GM21390 (cell line): ENCODE data around the gene GZMA.
"Not testable (repeated sequence)": the region's sequence is repeated elsewhere in the genome, so short reads cannot be mapped to it uniquely, and the experiment has no call there.

Source experiments
- ATAC-seq: cut with Tn5 transposase; IDR thresholded peaks from one replicate; pipeline ENCODE4 v1.9.1; 2021; ENCODE audit not compliant: unreplicated experiment

Gene GZMA

DNA sequence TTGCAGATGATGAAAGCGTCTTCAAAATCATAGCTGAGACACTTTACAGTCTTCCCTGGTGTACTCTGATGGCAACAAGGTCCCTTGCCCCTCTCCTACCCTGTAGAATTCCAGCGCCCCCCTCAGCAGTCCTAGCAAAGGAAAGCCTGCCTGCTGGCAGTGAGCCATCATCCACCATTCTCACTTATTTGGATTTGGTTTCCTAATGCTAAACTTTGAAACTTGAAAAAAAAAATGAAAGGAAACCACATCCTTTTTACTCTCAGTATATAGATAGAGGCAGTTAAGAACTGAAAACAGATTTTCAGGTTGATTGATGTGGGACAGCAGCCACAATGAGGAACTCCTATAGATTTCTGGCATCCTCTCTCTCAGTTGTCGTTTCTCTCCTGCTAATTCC lies at the start of gene GZMA:
Gene GZMA (plus strand): TSS at position 299 of the 400 bp plus-strand sequence. CDS start 37 bp downstream, at position 336.
- no peak for ATAC-seq

- no peak for ATAC-seq
Observed at GRCh38 chr5:55055183-55055582, 47.3 kb upstream of the GZMA start.

DNA sequence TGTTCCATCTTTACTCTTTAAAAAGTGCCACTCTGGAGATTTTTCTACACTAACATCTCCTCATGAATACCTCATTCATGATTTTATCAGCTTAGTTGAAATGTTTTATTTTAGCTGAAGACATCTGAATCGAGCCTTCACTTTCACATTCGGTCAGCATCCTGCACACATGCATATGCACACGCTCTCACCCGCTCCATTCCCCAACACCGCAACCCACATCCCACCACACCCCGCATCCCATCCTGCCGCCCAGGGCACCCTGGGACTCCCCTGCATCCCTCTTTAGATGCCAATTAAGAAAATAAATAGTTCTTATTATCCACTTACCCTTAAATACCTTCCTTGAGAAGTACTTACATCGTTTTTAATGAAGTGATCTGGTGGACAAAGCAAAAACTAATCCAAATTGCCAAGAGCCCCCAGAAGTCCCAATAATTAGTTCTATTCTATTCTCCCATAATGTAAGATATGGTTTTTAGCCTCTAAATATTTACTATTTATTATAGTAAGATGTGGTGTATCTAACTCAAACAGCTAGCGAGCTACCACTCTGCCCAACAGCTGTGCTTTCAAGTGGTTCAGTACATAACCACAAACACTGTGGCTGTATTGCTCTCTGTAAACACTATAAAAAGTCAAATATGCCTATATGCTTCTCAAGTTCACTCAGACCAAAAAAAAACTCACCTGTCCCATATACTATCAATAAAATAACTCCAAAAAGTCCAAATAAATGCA lies 40.2 kb upstream of the GZMA start:
- ATAC-seq, result no peak

GRCh38 chr5:55063220-55063863 lies 39.1 kb upstream of the GZMA start:
- no peak for ATAC-seq

GRCh38 chr5:55063899-55064298 lies 38.5 kb upstream of the GZMA start:
- no peak for ATAC-seq

DNA sequence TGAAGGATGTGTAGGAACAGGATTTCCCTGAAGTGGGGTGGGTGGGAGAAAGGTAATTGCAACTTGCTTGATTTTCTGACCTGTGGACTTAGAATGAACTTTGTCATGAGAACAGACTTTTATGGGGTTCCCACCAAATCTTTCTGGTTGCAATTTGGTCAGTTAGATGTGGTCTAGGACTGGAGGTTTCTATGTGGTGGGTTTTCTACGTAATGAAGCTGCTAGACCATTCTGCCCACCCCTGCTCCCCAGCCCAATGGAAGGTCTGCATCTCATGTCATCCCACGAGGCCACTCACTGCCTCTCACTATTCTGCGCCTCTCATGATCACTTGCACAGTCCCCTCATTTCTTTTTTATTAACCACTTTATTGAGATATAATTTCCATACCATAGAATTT lies 37.9 kb upstream of the GZMA start:
- no peak for ATAC-seq

- ATAC-seq, result no peak
Observed at GRCh38 chr5:55066277-55066676, 36.2 kb upstream of the GZMA start.

DNA sequence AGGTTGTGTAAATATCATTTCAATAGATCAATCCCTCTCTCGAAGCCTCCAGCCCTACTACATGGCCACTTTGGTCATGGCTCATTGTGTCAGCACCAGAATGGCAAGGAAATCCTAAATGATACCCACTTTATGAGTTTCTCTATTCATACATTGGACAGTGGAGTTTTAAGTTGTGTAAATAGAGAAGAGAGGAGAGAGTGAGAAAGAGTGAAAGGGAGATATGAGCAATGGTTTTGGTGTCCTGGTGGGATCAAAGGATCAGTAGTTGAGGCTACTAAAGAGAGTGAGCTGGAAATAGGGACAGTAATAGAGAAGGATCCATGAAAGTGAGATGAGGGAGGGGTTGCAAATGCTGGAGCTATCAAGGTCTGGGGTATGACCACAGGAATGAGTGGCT lies 31.5 kb upstream of the GZMA start:
- no peak for ATAC-seq

DNA sequence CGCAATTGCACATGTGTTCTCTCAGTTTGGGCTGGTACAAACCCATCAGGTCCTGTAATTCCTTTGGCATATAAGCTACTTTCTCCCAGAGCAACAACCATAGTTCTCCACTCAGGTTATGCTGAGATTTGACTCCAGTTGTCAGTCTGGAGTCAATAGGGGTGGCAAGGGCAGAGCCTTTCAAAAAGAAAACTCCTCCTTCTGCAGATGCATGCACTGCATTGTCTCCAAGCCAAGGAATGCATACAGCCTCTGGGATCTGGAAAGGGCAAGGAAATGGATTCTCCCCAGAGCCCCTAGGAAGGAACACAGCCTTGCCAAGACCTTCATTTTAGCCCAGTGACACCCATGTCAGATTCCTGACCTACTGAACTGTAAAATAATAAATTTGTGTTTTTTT lies 31.0 kb upstream of the GZMA start:
- ATAC-seq, result no peak

DNA sequence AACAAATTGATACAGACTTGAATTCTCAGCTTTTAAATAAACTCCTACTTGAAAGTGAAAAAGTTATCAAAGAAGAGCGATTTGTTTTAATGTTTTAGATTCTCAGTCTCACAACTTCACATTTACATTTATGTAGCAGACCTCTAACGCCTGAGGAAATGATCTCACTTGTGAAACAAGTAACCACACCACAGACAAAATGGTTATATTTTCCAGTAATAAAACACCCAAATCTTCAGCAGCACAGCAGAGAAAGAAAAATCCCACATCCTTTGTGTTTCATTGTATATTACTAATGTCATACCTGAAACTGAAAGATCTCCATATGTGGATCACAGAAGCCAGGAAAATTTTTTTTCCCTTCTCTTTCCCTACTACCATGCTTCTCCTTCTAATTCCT lies 29.8 kb upstream of the GZMA start:
- ATAC-seq, result no peak

- ATAC-seq, result no peak
Observed at GRCh38 chr5:55073211-55073610, 29.2 kb upstream of the GZMA start.

DNA sequence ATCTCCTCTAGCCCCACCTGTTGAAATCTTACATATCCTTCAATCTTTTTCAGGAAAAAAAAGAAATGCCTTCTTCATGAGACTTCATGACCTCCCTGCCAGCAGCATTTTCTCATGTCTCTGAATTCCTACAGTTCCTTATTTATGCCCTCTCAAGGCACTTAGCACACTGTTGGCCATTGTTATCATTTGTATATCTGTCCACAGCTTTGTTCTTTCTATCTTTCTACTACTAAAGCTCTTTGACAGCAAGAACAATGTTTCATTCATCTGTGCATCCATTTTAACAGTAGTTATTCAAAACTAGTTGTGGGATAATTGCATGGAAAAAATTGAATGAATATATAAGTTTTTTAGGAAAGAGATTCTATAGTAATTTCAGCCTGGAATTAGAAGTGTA lies 20.9 kb upstream of the GZMA start:
- no peak for ATAC-seq

GRCh38 chr5:55089301-55089700 lies 13.1 kb upstream of the GZMA start:
- not testable (repeated sequence) for ATAC-seq

DNA sequence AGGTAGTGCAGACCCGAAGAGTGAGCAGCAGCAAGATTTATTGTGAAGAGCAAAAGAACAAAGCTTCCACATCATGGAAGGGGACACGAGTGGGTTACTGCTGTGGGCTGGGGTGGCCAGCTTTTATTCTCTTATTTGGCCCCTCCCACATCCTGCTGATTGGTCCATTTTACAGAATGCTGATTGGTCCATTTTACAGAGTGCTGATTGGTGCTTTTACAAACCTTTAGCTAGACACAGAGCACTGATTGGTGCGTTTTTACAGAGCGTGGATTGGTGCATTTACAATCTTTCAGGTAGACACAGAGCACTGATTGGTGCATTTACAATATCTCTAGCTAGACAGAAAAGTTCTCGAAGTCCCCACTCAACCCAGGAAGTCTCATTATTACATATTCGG lies 11.4 kb upstream of the GZMA start:
- not testable (repeated sequence) for ATAC-seq

- no peak for ATAC-seq
Observed at GRCh38 chr5:55096182-55096581, 6.3 kb upstream of the GZMA start.

GRCh38 chr5:55096861-55097260 lies 5.6 kb upstream of the GZMA start:
- no peak for ATAC-seq

GRCh38 chr5:55101148-55101547 lies 1.3 kb upstream of the GZMA start:
- not testable (repeated sequence) for ATAC-seq

DNA sequence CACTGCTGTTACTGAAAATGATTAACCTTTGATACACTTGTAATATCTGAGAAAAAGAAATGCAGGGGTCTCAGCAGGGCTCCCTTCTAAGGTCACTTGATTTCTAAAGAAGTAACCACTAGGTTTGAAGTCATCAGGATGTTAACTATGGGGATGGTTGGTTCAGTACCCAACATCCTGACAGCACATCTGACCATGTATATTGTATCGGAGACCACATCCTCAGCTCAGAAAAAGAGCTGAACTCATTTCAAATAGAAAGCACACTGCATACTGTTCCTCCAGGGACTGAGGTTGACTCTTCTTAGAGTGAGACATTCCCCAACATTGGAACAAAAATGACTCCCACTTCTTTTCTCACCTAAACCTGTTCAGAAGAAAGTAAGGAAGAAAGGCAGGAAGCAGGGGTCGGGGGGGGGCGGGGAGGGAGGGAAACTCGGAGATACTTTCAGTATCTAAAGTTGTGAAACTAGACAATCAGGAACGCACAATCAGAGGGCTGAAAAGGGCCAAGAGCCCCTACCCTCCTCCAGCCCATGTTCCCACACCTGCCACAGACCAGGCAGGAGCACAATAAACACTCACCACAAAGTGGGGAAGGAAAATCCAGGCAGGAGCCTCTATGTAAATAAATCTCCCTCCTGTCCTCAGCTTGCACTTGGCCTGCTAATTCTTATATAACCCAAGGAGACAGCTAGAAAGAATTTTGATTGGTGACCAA lies 730 bp upstream of the GZMA start:
- no peak for ATAC-seq

DNA sequence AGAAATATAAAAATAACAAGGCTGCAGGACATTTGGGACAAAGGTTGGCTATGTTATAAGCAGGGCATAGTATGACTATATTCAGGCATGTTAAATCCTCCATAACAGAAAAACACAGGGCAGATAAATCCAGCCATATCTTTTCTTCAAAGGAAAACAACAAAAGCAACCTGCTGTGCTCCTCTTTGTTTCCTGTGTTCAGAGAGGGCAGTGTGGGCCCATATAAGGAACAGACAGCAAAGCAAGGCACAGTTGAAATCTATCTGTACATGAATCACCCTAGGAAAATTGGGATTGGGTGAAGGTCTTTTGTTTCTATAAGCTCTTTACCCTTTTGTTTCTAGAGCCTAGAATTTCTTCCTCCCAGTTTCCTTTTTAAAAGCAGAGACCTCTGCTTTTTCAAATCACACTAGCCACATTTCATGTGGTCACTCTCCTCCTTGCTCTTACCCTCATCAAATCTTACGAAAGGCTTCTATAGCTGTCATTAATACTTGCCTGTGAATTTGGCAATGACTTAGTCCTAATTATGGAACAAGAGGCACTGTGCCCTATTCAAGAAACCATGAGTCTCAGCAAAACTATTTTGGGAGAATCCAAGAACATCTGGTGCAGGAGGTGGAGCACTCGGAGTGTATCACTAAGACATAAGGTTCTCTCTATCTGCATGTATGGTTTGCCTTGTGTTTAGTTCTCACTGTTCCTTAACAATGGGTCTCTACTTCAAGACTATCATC lies 1.8 kb downstream of the GZMA start:
- ATAC-seq, result no peak

GRCh38 chr5:55104946-55105701 lies 2.7 kb downstream of the GZMA start:
- no peak for ATAC-seq

GRCh38 chr5:55105976-55106375 lies 3.5 kb downstream of the GZMA start:
- not testable (repeated sequence) for ATAC-seq
